Superior temporal gyrus (tissue), 1 donor: ENCODE results near the gene TOMT.
"Not testable (repeated sequence)": the region's sequence is repeated elsewhere in the genome, so short reads cannot be mapped to it uniquely, and the experiment has no call there.

ENCODE experiments used
- DNase-seq: peaks from one replicate; pipeline ENCODE4 v3.0.0-alpha.2; 2016; ENCODE audit errors: extremely low spot score

The TOMT gene

DNA sequence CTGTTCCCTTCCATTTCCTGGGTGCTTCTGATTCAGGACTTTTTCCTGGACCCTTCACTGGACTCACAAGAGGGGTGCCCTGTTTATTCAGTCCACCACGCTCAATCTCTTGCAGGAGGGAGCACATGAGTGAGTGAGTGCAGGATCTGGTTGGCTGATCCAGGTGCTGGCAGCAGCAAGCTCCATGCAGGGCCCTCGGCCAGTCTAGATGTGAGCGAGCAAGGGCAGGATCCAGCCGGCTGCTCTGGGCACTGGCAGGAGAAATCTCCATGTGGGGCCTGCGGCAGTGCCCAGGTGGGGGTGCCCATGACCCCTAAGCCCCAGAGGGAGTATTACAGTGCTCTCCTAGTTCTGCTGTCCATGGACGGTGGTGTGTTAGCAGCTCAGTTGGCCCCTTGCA, 18.3 kb downstream of the TOMT start:
- no peak for DNase-seq

- DNase-seq = no peak
These were observed 20.2 kb downstream of the TOMT start for GRCh38 chr11:72125956-72126355.

- DNase-seq = no peak
These were observed 22.2 kb downstream of the TOMT start for GRCh38 chr11:72127923-72128322.

DNA sequence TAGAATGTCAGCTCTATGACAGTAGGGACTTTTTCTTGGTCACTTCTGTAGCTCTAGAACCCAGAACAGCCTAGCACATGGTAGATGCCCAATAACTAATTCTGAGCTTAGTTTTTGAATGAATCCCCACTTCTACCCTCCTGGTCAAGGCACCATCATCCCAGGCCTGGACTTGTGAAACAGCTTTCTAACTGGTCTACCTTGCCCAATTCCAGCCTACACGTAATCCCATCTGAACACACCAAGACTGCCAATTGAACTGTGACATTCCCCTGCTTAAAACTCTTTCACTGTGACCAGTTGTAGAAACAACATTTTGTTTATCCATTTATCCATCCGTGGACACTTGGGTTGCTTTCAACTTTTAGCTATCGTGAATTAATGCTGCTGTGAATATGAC, 23.7 kb downstream of the TOMT start:
- DNase-seq = no peak

GRCh38 chr11:72132646-72133045, 26.9 kb downstream of the TOMT start:
- no peak for DNase-seq

DNA sequence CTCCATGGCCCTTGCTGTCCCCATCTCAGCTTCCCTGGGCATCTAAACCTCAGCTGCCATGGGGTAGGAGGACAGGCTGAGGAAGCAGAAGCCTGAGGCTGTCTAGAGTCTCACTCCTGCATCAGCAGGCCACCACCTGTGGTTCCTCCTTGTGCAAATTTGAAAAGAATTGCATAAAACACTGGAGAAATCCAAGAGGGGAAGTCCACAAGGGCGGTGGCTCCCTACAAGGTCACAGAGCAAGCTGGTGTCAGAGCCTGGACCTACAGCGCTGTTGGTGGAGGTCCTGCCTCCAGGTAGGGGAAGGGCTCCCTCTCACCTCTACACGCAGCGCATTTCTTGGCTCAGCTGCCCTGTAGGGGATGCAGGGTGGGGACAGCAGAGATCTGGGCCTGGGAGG, 29.7 kb downstream of the TOMT start, which contains the start of gene FOLR3:
Gene FOLR3 (plus strand): TSS at position 253 of the 400 bp plus-strand sequence. CDS start 228 bp downstream, outside the sequence.
- not testable (repeated sequence) for DNase-seq

GRCh38 chr11:72135891-72136683, 30.4 kb downstream of the TOMT start:
- no peak for DNase-seq

DNA sequence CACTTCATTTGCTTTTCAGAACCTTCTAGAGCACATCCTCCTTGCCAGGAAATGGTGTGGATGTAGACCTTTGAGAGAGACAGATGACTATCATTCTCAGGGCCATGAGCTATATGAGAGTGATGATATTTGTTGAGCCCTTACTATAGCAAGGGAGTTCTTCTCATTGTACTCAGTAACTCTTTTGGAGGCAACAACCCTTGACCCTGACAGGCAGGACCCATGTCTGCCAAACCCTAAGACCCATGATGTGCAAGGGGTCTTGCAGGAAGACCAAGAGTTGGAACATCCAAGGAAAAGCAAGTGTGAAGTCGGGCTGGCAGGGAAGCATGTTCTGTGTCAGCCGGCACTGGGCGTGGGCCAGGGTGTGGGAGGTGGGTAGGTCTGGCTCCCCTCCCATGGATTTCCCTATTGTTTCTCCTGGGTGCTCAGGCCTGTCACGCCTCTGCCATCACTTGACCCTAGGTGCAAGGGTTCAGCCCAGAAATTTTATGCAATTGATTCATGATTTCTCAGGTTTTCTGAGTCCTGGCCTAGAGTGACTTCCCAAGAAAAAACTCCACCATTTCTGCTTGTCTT, 31.0 kb downstream of the TOMT start:
- DNase-seq = no peak

- no peak for DNase-seq
These were observed 33.2 kb downstream of the TOMT start for GRCh38 chr11:72138821-72139390.

DNA sequence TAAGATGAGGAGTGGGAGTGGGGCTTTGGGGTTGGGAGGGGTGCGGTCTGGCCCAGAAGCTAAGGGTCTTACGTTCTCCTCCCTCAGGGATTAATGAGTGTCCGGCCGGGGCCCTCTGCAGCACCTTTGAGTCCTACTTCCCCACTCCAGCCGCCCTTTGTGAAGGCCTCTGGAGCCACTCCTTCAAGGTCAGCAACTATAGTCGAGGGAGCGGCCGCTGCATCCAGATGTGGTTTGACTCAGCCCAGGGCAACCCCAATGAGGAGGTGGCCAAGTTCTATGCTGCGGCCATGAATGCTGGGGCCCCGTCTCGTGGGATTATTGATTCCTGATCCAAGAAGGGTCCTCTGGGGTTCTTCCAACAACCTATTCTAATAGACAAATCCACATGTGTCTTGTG, 33.8 kb downstream of the TOMT start:
- no peak for DNase-seq

GRCh38 chr11:72140661-72141060, 34.9 kb downstream of the TOMT start:
- DNase-seq = no peak

- DNase-seq = no peak
These were observed 35.3 kb downstream of the TOMT start for GRCh38 chr11:72141066-72141465.

- not testable (repeated sequence) for DNase-seq
These were observed 36.4 kb downstream of the TOMT start for GRCh38 chr11:72142086-72142485.

DNA sequence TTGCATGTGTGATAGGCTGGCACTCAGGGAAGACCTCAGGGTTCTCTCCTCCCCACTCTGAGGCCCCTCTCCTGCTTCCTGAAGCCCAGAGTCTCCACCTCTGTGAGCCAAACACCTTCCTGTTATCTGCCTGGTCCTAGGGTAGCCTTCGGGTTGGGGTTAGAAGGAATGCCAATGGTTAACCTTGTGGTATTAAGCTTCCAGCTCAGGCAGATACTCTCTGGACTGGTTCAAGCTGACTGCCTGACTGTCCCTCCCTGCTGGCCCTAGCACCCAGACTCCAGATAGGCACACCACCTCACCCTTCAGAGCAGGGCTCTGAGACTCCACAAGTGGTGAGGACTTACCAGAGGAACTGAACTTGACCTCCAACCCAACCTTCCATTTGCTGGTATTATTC, 36.8 kb downstream of the TOMT start:
- not testable (repeated sequence) for DNase-seq

DNA sequence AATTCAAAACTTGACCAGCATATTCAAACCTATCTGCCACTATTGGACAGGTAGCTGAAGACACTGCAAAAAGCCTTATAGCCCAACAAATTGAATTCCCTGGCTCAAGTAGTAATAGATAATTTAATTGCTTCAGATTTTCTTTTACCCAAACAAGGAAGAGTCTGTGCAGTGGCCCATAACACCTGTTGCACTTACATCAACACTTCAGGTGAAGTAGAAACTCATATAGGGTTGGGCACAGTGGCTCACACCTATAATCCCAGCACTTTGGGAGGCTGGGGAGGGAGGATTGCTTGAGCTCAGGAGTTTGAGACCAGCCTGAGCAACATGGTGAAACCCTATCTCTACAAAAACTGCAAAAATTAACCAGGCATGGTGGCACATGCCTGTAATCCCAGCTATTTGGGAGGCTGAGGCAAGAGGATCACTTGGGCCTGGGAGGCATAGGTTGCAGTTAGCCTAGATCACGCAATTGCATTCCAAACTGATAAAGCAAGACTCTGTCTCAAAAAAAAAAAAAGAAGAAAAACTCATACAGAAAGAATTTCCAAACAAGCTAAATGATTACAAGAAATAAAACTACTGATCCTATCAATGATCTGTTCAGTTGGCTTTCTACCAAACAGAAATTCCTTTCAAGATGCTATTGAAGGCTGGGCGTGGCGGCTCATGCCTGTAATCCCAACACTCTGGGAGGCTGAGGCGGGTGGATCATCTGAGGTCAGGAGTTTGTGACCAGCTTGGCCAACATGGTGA, 39.3 kb downstream of the TOMT start:
- DNase-seq = no peak

DNA sequence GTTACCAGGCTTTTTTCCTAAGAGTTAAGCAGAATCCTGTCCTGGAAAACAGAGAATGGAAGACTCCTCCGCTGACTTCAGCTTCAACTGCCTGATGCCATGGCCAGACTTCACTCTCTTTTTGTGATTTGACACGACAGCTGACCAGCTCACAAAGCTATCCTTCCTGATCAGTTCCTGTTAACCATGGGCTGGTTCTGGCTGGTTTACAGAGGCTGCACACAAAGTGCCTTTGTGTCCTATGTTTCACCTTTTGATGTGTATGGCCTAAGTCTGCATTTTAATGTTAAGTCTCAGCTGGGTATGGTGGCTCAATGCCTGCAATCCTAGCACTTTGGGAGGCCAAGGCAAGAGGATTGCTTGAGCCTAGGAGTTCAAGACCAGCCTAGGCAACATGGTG, 40.9 kb downstream of the TOMT start:
- no peak for DNase-seq

DNA sequence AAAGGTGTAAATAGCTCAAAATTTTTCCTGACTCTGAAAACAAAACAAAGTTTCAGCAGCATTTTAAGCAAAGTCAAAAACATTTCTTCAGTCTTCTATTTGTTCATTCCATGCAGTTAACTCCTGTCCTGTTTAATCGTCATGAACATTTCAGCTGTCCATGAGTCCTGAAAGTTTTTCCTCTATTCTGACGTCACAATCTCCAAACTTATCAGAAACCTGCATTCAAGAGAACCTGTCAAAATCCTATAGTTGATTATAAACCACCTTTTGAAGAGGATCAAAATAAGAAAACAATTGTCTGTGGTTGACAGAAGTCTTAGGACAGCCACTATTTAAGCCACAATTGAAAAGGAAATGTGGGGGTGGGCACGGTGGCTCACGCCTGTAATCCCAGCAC, 45.2 kb downstream of the TOMT start:
- DNase-seq = no peak

DNA sequence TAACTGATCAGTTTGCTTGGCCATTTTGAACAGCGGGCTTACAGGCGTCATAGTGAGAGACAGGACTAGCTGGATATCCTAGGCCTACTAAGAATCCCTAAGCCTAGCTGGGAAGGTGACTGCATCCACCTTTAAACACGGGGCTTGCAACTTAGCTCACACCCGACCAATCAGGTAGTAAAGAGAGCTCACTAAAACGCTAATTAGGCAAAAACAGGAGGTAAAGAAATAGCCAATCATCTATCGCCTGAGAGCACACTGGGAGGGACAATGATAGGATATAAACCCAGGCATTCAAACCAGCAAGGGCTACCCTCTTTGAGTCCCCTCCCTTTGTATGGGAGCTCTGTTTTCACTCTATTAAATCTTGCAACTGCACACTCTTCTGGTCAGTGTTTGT, 48.1 kb downstream of the TOMT start:
- not testable (repeated sequence) for DNase-seq

DNA sequence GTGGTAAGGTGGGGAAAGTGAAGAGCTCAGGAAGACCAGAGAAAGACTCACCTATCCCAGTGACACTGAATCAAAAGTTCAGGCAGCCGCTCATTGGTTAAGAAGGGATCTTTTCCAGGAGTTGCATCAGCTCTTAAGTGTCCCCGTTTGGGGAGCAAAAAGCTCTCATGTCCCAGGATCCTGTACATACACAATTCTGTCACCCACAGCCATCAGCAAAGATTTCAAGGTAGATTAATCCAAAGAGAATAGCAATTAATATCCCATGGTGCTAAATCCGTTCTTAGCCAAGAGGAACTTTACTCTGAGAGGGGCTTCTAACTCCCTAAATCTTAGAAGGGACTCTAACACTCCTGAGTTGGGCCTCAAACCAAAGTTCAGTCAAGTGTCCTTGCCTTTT, 49.1 kb downstream of the TOMT start:
- DNase-seq = no peak

DNA sequence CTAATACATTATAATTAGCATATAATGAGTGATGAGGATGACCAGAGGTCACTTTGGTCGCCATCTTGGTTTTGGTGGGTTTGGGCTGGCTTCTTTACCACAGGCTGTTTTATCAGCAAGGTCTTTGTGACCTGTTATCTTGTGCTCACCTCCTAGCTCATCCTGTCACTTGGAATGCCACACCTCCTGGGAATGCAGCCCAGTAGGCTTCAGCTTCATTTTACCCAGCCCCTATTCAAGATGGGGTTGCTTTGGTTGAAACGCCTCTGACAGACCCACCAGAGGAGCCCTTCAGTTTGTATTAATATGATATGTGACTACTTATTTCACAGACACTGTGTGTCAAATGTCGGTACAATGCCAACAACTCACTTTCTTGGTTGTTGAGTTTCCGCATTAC, 50.0 kb downstream of the TOMT start:
- no peak for DNase-seq

DNA sequence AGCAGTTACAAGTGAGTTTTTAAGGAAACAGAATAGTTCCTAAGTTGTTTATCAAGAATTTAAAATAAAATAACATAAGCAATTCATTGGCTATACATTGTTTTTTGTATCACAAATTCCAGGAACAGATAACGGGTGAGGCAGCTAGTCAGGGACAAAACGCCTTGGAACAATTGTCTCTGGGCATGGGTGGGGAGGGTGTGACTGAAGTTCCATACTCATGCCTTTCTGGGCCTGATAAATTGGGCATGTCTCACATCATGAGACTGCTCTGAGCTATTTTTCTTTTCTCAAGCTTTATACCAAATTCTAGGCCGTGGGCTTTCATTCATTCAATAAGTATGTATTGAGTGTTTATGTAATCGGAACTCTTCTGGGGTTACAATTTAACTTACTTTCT, 51.4 kb downstream of the TOMT start:
- DNase-seq = no peak
